ENCODE data around the gene CRABP2.
A peak's percentile ranks its signal among the peaks of the same experiment; 100 is the strongest.

The CRABP2 gene

DNA sequence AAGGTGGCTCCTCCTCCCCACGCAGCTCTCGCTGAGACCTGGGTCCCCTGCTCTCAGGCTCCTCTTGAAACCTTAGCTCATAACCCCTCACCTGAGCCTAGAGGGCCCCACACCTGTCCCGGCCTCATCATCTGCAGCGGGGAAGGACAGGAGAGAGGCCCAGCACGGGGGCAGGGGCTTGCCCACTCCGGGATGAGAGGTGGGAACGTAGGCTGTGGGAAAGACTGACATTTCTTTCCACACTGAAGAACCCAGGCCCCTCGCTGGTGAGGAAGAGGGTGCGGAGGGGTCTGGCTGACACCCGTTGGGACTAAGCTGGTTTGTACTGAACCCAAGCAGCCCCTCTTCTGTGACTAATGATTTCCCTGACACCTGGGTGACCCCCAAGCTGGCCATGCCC, 14.2 kb downstream of the CRABP2 start:
- no peak for DNase-seq (ENCODE audit: low read depth in 2 of 2)

DNA sequence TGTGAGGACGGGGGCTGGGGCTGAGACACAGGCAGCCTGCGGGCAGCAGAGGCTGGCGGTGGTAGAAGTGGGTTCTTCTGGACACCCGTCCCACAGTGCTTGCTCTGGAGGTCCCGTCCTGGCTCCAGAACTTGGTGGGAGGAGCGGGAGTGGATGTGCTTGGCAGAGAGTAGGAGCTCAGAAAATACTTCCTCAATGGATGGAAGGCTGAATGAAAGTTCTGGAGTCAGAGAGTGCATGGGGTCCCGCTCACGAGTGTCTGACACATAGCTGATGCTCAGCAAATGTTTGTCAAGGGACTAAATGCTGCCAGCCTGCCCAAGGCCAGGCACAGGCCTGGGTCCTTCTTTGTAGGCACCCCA, 14.7 kb downstream of the CRABP2 start:
- DNase-seq (ENCODE audit: low read depth in 2 of 2), result no peak

DNA sequence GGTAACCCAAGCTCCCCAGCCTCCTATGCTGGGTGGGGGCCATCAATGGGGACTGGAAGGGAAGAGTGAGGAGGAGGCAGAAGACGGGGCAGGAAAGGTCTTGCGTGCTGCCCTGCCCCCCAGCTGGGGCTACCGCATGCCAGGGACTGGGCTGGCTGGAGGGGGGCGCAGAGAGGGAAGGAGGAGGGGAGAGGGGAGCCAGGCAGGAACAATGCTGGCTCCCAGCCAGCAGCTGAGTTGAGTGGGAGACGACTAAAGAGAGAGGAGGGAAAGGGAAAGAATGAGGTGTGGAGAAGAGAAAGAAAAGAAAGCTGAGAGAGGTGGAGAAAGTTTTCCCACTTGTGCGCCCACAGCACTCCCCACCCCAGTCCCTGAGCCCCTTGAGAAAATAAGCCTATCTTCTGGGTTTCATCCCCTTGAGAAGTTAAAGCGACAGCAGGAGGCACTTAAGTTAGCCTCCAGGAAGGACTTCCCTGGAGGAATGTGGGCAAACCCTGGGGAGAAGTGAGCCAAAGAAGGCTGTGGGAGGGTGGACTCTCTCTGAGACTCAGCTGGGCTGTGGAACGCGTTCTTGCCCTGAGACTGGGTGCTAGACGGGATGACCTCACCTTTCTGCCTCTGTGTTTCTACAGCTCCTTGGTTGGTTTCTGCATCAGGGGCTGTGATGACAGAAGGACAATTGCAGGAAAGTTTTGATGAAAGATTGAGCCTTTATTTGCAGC, 15.3 kb downstream of the CRABP2 start:
- DNase-seq (ENCODE audit: low read depth in 2 of 2), result no peak

DNA sequence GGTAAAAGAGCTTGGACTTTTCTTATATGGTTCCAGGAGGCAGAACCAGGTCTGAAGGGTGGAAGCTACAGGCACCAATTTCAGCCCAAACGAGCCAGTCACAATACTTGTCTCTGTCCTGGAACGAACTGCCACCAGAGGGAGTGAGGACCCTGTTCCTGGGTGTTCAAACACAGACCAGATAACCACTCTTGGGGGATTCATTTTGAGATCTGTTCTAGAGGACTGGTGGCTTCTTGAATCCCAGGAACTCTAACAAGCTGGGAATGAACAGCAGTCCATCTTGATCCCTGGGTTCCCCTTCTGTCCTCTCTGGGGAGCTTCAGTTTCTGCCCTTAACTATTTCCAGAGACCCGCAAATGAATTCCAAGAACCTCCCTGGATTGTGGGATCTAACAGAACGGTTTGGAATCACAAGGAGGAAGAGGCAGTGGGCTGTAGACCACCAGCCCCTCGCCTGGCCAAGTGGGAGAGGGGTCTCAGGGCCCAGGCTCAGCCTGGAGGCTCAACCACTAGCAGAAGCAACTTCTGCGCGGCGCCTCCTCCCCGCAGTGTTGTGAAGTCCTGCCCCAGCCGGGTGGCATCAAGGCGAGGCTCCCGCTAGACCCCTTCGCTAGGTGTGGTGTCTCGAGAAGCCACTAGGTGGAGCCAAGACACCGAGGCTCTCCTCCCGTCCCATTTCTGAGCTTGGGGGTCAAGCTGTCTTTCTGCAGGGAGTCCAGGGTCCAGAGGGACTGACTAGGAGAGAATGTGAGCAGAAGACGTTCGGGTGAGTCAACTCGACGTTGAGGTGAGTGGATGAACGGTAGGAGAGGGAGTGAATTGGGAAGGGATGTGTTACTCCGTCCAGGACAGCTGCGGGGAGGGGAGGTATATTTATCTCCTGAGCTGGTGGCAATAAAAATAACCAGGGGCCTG, 16.1 kb downstream of the CRABP2 start:
- peak; percentile 60 to 71 for DNase-seq (ENCODE audit: low read depth in 2 of 2)

DNA sequence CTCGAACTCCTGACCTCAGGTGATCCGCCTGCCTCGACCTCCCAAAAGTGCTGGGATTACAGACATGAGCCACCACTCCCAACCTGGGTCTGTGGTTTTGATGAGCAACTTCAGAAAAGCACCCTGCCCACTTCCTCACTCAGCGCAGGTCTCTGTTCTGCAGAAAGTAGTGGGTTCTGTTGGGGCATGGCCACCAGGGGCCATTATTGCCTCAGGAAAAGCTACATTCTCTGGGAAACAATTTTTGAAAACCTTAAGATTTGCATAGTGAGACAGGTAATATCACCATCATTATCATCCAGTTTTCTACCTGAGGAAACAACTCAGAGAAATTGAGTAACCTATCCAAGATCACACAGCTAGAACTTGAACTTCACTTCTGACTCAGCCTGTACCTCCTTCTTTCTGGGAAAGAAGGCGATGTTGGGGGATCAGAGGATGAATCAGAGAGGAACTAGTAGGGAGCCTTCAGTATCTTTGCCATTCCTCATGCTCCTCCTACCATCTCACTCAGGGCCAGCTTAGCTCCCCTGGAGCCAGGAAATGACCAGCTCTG, 21.1 kb downstream of the CRABP2 start:
- no peak for DNase-seq (ENCODE audit: low read depth in 2 of 2)

DNA sequence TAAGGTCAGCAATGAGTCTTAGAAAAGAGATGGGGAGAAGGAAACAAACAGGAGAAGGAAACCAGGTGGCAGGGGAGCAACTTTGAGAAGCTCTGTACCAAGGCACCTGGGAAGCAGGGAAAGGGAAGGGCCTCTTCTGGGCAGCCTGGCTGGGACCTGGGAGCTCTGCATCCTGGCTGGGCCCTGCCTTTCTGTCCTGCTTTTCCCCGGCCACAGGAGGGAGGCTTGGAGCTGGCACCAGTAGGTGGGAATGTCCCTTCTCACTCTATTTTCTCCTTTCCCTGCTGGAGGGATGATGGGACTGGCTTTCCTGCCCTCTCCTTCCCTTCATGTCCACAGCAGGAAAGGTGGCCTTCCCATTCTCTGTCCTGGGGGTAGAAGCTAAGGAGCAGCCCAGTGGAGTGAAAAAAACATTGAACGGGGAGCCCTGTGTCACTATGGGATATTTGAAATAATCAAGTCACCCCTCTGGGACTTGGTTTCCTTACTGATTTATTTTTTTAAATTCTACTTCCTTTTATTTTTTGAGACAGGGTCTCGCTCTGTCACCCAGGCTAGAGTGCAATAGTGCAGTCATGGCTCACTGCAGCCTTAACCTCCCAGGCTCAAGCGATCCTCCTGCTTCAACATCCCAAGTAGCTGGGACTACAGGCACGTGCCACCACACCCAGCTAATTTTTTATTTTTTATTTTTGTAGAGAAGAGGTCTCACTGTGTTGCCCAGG, 23.1 kb downstream of the CRABP2 start:
- no peak for DNase-seq (ENCODE audit: low read depth in 2 of 2)

DNA sequence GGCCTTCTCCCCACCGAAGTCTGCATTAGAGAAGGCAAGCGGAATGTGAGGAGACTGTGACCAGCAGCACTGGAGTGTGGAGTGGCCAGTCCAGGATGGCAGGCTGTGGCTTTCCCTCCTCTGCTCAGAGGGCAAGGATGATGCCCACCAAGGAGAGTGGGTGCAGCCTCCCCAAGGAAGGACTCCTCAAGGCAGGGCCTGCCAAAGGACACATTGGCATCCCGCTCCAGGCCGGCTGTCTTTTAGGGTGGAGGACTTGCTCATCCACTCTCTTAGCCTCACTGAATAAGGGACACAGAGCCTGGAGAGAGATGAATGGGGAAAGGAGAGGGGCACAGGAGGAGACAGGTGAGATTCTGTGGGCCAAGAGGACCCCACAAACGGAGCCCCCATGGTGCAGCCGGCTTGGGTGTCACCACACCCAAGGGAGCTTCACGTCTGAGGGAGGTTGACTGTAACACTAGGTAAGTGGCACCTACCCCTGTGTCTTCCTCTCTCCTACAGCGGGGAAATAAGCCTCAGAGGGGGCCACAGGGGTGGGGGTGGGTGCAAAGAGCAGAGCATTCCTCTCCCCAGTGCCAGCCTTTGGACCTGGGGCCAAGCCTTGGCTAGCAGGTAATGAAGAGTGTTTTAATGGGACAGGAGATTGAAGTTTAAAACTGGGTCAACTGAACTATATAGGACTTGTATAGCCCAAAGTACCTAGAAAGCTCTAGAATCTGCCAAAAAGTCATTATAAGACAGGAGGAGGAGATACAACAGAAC, 24.0 kb downstream of the CRABP2 start:
- DNase-seq (ENCODE audit: low read depth in 2 of 2), result no peak

DNA sequence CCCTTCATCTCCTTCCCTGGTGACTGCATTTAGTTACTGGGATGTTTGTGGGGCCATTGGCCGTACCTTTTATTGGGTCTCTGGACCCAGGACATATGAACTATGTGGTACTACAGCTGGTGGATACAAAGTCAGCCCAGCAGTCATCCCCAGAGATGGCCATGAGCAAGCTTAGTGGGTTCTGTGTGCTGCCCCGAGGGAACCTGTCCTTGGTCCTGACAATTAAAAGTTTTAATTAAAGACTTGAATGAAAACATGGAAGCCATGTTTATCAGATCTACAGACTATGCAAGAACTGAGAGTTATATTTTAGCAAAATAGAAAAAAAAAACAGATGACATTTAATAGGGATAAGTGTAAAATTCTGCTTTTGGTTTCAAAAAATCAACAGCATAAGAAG, 25.3 kb downstream of the CRABP2 start:
- no peak for DNase-seq (ENCODE audit: low read depth in 2 of 2)

DNA sequence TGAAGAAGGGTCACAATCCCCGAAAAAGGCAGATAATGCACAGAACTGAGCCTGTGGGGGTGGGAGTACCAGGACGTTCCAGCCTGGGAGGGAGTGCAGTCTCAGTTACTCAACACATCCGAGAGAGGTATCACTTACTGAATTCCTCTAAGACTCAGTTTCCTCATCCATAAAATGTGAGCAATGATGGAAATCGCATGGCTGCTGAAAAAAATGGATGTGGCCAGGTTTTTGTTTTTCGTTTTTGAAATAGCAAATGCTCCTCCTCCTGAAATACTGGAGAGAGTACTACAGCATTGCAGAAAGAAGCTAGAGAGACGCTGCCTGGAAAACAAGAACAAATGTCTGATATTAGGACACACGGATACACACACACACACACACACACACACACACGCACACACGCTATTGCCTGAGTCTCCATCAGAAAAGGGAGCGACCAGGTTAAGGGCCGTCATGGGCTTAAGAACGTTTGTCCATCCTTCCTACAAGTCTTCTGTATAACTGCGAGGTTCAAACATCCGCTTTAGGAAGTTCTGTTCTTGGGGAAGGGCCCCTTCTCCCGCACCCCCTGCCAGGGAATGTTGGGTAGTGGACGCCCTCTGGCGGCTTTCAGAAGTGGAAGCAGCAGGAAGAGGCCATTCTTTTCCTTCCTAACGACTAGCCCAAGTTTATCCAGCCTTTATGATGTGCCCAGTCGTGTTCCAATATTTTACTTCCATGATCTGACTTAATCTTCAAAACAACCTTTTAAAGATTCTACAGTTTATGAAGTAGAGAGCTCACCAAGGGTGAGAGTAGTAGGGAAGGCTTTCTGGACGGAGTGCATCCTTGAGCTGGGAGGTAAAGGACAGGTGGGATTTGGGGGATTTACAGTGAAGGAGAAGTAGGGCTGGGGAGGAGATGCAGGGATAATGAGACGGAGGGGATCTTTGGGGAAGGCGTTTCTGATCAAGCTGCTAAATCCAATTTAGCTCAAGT, 27.5 kb downstream of the CRABP2 start:
- no peak for DNase-seq (ENCODE audit: low read depth in 2 of 2)

DNA sequence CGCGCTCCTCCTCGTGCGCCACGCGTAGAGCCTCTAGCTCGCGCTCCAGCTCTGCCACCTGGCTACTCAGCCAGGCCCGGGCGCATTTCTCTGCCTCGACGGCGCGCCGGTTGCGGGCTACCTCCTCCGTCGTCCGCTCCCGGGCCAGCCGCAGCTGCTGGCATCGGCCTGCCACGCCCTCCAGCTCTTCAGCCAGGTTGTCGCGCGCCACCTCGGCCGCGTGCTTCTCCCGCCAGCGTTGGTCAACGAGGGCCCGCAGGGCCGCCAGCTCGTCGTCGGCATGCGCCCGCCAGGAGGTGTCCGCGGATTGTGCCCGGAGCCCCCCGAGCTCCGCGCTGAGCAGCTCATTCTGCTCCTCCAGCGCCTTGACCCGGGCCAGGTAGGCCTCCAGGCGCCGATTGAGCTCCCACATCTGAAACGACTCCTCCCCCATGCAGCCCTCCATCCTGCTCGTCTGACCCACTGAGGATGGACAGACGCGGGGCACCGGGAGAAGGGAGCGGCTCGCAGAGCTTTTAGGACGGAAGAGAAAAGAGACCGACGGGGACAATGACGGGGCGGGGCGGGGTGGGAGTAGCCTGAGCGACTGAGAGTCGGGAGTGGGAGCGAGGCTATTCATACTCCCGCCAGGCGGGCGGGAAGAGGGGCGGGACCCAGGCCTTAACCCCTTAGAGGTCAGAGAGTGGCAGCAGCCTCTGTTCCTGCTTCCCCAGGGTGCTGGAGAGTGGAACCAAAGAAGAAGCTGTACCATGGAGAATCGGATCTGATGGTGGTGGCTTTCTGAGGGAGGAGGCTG, 28.4 kb downstream of the CRABP2 start, which contains the start of gene NES:
Gene NES, minus strand, starts transcription at position 588 of the 796 bp plus-strand sequence. Its CDS starts 143 bp downstream, at position 445.
- DNase-seq (ENCODE audit: low read depth in 2 of 2), result no peak

DNA sequence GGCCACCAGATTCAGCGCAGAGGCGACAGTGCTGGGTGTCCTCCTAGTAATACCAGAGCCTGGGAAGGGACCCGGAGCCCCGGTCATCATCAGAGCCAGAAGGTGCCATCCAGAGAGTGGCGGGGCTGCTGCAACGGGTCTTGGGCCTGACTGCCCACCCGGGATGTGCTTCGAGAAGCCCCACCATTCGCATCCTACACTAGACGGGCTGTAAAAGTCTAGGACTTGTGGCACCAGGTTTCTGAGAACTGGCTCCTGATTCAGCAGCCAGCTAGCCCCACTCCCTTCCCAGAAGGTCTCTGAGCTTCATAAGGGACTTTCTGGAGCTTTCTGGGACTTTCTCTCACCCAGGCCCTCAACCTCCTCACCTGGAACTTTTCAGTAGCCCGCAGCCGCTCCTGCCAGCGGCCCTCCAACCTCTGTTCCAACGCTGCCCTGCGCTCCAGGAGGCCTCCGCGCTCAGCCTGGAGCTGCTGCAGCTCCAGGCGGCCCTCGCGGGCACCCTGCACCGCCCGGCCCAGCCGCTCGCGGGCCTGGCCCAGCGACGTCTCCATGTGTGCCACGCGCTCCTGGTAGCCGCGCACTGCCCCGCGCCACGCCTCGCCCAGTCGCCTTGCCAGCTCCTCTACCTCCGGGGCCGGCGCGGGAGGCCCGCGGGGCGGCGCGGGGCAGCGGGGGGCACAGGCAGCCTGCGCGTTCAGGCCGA, 29.1 kb downstream of the CRABP2 start:
- DNase-seq (ENCODE audit: low read depth in 2 of 2), result no peak

DNA sequence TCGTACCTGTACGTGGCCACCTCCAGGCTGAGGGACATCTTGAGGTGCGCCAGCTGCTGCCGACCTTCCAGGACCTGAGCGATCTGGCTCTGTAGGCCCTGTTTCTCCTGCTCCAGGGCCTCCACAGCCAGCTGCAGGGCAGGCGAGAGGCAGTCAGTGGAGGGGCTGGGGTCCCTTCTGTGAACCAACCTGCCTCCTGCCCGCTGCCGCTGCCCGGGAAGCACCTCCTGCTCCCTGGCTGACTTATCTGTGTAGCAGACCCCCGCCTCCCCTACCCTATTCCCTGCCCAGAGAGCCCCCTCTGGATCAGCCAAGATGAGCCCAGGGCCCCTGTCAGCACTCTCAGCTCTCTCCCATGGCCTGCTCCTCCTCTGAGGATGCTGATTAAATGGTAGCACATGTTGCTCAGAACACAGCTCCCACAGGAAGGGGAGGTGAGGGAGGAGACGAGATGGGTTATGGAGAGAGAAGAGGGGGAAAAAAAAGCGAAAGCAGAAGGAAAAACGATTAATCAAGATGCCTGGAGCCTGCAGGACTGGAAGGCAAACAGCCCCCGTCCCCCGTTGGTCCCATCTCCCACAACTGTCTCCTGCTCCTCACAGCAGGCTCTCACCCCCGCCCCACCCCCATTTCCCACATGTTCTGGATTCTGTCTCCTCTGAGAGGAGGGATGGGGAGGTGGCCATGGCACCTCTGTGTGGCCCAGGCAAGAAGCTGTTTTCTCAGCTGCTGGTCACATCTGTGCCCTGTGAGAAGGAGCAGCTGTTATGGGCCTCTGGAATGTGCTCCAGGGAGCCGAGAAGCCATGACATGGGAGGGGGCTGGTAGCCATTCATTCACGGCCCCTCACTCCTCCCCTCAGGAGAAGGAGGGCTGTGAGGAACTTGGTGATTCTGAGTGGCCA, 29.9 kb downstream of the CRABP2 start:
- DNase-seq (ENCODE audit: low read depth in 2 of 2), result no peak

DNA sequence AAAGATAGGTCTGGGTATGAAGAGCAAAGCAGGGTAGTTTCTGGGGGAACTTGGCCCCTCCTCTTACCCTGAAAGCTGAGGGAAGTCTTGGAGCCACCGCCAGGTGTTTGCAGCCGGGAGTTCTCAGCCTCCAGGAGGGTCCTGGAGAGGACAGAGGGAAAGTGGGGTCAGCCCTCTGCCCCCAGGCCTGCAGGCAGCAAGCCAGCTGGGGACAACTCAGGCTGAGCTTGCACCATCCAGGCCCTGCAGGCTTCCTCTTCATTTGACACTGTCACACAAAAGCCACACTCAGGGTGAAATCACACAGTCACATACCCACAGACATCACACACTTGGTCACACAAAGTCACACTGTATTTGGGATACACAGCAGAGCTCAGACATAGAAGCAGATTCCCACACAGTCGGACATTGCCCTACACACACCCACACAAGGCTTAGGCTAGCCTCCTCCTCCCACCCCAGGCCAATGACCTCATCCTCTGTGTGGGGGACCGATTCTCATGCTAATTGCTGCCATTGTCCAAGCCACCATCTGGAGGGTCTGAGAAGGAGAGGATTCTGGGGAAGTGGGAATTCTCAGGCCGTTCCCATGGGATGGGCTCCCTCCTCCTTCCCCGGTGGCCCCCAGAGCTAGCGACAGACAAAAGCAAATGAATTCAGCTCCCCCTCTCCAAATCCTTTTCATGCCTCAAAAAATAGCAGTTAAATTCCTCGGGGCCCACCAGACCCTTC, 31.8 kb downstream of the CRABP2 start:
- DNase-seq (ENCODE audit: low read depth in 2 of 2), result no peak

DNA sequence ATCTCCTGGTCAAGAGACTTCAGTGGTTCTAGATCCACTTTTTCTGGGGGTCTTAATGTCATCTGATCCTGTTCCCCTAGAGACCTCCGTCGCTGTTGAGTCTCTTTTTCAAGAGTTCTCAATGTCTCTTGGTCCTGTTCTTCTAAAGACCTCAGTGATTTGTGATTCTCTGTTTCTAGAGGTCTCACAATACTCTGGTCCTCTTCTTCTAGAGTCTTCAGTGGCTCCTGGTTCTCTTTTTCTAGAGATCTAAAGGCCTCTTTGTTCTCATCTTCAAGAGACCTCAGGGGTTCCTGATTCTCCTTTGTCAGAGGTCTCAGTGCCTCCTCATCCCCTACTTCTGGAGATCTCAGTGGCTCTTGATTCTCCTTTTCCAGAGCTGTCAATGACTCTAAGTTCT, 33.6 kb downstream of the CRABP2 start:
- DNase-seq (ENCODE audit: low read depth in 2 of 2), result no peak

DNA sequence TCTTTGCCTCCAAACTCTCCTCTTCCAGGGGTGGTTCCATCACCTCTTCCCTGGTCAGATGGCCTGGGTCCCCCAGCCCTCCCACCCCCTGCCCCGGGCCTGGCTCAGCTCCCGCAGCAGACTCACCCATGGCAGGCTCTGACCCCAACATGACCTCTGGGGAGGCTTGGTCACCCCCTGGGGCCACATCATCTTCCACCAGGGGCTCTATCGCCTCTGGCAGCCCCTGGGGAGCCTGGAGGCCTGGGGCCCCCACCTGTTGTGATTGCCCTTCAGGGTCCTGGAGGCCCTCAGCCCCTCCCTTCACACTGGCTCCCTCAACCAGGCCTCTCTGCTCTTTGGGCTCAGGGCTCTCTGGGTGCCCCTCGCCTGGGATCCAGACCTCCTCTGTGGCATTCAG, 34.6 kb downstream of the CRABP2 start:
- DNase-seq (ENCODE audit: low read depth in 2 of 2), result no peak

DNA sequence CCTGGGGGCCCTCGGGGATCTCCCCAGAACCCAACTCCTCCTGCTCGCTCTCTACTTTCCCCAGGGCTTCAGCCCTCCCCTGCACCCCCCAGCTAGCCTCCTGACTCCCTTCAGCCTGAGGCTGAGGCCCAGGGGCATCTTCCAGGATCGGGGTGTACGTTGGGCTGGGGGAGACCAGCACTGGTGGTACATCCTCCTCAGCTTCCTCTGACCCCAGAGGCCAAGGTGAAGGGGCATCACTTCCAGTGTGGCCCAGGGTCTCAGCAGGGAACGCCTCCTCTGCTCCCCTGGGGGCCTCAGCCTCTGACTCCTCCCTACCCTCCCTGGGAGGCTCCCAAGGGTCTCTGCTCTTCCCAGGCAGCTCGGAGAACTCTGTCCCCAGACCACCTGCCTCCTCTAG, 35.0 kb downstream of the CRABP2 start:
- DNase-seq (ENCODE audit: low read depth in 2 of 2), result no peak

DNA sequence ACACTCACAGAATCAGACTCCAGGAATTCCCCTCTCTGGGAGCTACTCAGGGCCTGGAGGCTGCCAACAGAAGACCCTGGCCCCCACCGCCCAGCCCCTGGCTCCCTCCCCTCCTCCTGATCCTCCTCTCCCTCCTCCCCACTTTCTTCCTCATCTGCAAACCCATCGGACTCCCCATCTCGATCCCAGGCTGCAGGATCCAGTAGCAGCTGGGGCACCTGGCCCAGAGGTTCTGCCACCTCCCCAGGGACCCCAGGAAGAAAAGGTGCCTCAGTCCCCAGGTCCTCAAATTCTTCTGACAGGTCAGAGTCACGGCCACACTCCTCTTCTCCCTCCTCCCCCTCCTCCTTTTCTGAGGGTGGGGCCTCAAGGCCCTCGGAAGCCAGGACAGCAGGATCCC, 35.6 kb downstream of the CRABP2 start:
- no peak for DNase-seq (ENCODE audit: low read depth in 2 of 2)

Data from stimulated activated CD4-positive, alpha-beta T cell treated with anti-CD3 and anti-CD28 coated beads, Interleukin-1b, Interleukin-23, amount 100 ng/mL, for 4 hours (primary cell).